GM21515 (cell line): ENCODE measurements around the gene RND3.

ENCODE experiments used
- ATAC-seq: cut with Tn5 transposase; IDR thresholded peaks from one replicate; pipeline ENCODE4 v1.9.1; 2021; ENCODE audit not compliant: unreplicated experiment

RND3 gene

GRCh38 chr2:150476809-150477302 lies 10.6 kb downstream of the RND3 start:
- no peak for ATAC-seq

GRCh38 chr2:150476286-150476685 lies 11.2 kb downstream of the RND3 start:
- ATAC-seq, result no peak

- no peak for ATAC-seq
Measured at GRCh38 chr2:150475479-150476250, 11.8 kb downstream of the RND3 start.

- ATAC-seq, result no peak
Measured at GRCh38 chr2:150474326-150475074, 13.0 kb downstream of the RND3 start.

GRCh38 chr2:150473767-150474166 lies 13.7 kb downstream of the RND3 start:
- no peak for ATAC-seq

GRCh38 chr2:150472511-150472899 lies 15.0 kb downstream of the RND3 start:
- no peak for ATAC-seq

GRCh38 chr2:150471813-150472510 lies 15.5 kb downstream of the RND3 start:
- no peak for ATAC-seq

- ATAC-seq, result no peak
Measured at GRCh38 chr2:150470435-150470834, 17.0 kb downstream of the RND3 start.

GRCh38 chr2:150469706-150470274 lies 17.7 kb downstream of the RND3 start:
- no peak for ATAC-seq

- ATAC-seq, result no peak
Measured at GRCh38 chr2:150468350-150468960, 19.0 kb downstream of the RND3 start.

GRCh38 chr2:150467621-150467963 lies 19.9 kb downstream of the RND3 start:
- ATAC-seq, result no peak

- ATAC-seq, result no peak
Measured at GRCh38 chr2:150466741-150467620, 20.5 kb downstream of the RND3 start.

GRCh38 chr2:150465703-150466569 lies 21.5 kb downstream of the RND3 start:
- ATAC-seq, result no peak

- no peak for ATAC-seq
Measured at GRCh38 chr2:150464986-150465385, 22.5 kb downstream of the RND3 start.

- no peak for ATAC-seq
Measured at GRCh38 chr2:150464270-150464669, 23.2 kb downstream of the RND3 start.

- no peak for ATAC-seq
Measured at GRCh38 chr2:150462770-150463169, 24.7 kb downstream of the RND3 start.

GRCh38 chr2:150459281-150459680 lies 28.2 kb downstream of the RND3 start:
- no peak for ATAC-seq

GRCh38 chr2:150450765-150451164 lies 36.7 kb downstream of the RND3 start:
- no peak for ATAC-seq

GRCh38 chr2:150449856-150450255 lies 37.6 kb downstream of the RND3 start:
- ATAC-seq, result no peak
